Astrocyte of the spinal cord (primary cell): ENCODE data around the gene RGS17.

Experiments
- DNase-seq: peaks from one replicate; pipeline ENCODE4 v3.0.0; 2011; ENCODE audit warnings: low read depth, low spot score
- H3K4me3 ChIP-seq: 2 replicates; pipeline ENCODE4 v1.5.1; 2011; ENCODE audit warnings: low read depth, mild to moderate bottlenecking, low read length, moderate library complexity
- in situ Hi-C: cut with HindIII; loops from 2 replicates; pipeline ENCODE4 v1.10.0; 2017; ENCODE audit warnings: low sequenced_read_pairs
- TF ChIP-seq, protein P1 (sequence below): IDR thresholded peaks from 2 replicates; pipeline ENCODE4 v1.5.1; 2012; ENCODE audit warnings: low read depth, mild to moderate bottlenecking, low read length, inconsistent platforms

Gene RGS17

GRCh38 chr6:153162172-153162571, 31.1 kb upstream of the RGS17 start:
- TF ChIP-seq, protein P1, sequence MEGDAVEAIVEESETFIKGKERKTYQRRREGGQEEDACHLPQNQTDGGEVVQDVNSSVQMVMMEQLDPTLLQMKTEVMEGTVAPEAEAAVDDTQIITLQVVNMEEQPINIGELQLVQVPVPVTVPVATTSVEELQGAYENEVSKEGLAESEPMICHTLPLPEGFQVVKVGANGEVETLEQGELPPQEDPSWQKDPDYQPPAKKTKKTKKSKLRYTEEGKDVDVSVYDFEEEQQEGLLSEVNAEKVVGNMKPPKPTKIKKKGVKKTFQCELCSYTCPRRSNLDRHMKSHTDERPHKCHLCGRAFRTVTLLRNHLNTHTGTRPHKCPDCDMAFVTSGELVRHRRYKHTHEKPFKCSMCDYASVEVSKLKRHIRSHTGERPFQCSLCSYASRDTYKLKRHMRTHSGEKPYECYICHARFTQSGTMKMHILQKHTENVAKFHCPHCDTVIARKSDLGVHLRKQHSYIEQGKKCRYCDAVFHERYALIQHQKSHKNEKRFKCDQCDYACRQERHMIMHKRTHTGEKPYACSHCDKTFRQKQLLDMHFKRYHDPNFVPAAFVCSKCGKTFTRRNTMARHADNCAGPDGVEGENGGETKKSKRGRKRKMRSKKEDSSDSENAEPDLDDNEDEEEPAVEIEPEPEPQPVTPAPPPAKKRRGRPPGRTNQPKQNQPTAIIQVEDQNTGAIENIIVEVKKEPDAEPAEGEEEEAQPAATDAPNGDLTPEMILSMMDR = no peak
- in situ Hi-C loops = no loop called here
- H3K4me3 ChIP-seq = no peak overlapping the region
- no peak for DNase-seq

GRCh38 chr6:153160221-153160620, 29.1 kb upstream of the RGS17 start:
- no peak overlapping the region for H3K4me3 ChIP-seq

DNA sequence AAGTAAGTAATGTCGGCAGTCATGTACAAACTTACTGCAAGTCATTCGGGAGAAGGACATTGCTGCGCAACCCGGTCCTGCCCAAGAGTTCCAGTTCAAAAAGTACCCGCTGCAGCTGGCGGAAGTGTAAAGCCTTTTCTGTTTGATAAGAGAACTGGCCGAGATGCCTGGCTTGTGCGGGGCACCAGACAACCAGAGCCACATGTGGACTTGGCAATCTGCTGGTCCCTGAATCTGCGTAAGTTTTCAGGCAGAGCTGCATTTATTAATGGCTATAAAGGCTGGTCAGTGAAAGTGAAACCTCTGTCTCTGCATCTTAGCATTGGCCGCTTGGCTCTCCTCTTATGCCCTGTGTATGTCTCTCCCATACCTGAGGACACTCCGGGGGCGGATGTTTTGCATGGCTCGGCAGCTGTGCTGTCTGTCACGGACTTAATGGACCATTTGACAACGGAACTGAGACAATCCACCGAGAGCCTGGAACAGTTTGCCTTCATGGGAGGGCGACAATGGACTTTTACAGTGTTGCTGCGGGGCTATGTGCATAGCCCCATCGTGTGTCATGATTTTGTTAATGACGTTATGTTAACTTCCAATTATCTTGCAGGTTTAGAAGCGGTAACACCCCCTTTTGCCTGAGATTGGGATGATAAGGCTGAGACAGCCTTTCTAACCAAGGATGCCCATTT, 19.8 kb upstream of the RGS17 start:
- in situ Hi-C loops = no loop called here
- TF ChIP-seq, protein P1 = no peak
- no peak overlapping the region for H3K4me3 ChIP-seq
- no peak for DNase-seq

More at GRCh38 chr6:153160221-153160620, 29.1 kb upstream of the RGS17 start:
- peak; percentile 29 for DNase-seq
- TF ChIP-seq, protein P1 = no peak
- in situ Hi-C loops = no loop called here

DNA sequence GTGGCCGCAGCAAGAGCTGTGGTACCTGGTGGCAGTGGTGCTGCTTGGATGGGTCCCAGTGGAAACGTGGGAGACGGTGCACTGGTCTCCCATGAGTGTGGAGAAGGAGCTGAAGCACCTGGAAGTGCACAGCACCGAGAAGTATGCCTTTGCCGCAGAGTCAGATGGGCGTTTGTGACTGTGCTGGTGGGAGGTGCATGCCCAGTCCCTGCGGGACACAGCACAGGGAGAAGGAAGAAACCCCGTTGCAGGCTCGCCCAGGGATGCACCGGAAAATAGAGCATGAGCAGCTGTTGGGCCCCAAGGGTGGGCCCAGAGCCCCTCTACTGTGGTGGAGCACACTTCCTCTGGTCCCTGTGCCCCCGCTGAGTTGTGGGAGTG, 19.3 kb upstream of the RGS17 start:
- H3K4me3 ChIP-seq = no peak overlapping the region
- TF ChIP-seq, protein P1 = no peak
- DNase-seq = no peak
- in situ Hi-C loops = no loop called here

- no peak overlapping the region for H3K4me3 ChIP-seq
- no peak for DNase-seq
- TF ChIP-seq, protein P1 = no peak
- in situ Hi-C loops = no loop called here
These were observed 18.8 kb upstream of the RGS17 start for GRCh38 chr6:153149891-153150290.

DNA sequence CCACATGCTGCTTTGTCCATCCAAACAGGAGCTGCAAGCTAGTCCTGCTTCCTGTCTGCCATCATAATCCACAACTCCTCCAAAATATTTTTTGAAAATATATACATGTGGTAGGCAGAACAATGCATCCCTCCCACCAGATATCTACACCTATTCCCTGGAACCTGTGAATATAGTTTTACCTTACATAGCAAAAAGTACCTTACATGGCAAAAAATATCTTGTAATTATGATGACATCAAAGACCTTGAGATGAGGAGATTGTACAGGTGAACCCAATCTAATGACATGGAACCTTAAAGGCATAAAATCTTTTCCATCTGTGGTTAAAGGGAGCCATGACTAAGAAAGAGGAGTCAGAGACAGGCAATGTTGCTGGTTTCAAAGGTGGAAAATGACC, 15.3 kb upstream of the RGS17 start:
- in situ Hi-C loops = no loop called here
- TF ChIP-seq, protein P1 = no peak
- no peak overlapping the region for H3K4me3 ChIP-seq
- DNase-seq = no peak
